Measurements from ENCODE around the gene HERC5.
"Not testable (repeated sequence)": the region's sequence is repeated elsewhere in the genome, so short reads cannot be mapped to it uniquely, and the experiment has no call there.

HERC5 gene

GRCh38 chr4:88456670-88457306, at the start of gene HERC5:
Gene HERC5, plus strand, starts transcription at chr4:88457119. Its CDS starts 151 bp downstream, at chr4:88457270.
- DNase-seq (ENCODE audit: low read depth), result peak; percentile 91

- DNase-seq (ENCODE audit: low read depth), result no peak
Observed at GRCh38 chr4:88409206-88409605, 47.7 kb upstream of the HERC5 start.

- DNase-seq (ENCODE audit: low read depth), result no peak
Observed at GRCh38 chr4:88409789-88410188, 47.1 kb upstream of the HERC5 start.

GRCh38 chr4:88411491-88412096, 45.3 kb upstream of the HERC5 start:
- DNase-seq (ENCODE audit: low read depth), result no peak

GRCh38 chr4:88413801-88414200, 43.1 kb upstream of the HERC5 start:
- DNase-seq (ENCODE audit: low read depth), result no peak

GRCh38 chr4:88414755-88415154, 42.2 kb upstream of the HERC5 start:
- no peak for DNase-seq (ENCODE audit: low read depth)

GRCh38 chr4:88415982-88416381, 40.9 kb upstream of the HERC5 start:
- no peak for DNase-seq (ENCODE audit: low read depth)

GRCh38 chr4:88418411-88418810, 38.5 kb upstream of the HERC5 start:
- DNase-seq (ENCODE audit: low read depth), result no peak

- no peak for DNase-seq (ENCODE audit: low read depth)
Observed at GRCh38 chr4:88419874-88420273, 37.0 kb upstream of the HERC5 start.

GRCh38 chr4:88420844-88421243, 36.1 kb upstream of the HERC5 start:
- no peak for DNase-seq (ENCODE audit: low read depth)

GRCh38 chr4:88422403-88422802, 34.5 kb upstream of the HERC5 start:
- no peak for DNase-seq (ENCODE audit: low read depth)

- no peak for DNase-seq (ENCODE audit: low read depth)
Observed at GRCh38 chr4:88429401-88429800, 27.5 kb upstream of the HERC5 start.

GRCh38 chr4:88435987-88436693, 20.8 kb upstream of the HERC5 start:
- no peak for DNase-seq (ENCODE audit: low read depth)

GRCh38 chr4:88437873-88438272, 19.0 kb upstream of the HERC5 start:
- DNase-seq (ENCODE audit: low read depth), result not testable (repeated sequence)

- no peak for DNase-seq (ENCODE audit: low read depth)
Observed at GRCh38 chr4:88439161-88439760, 17.7 kb upstream of the HERC5 start.

- no peak for DNase-seq (ENCODE audit: low read depth)
Observed at GRCh38 chr4:88440146-88440545, 16.8 kb upstream of the HERC5 start.

- peak; percentile 43 for DNase-seq (ENCODE audit: low read depth)
Observed at GRCh38 chr4:88441696-88442095, 15.2 kb upstream of the HERC5 start.

GRCh38 chr4:88442689-88443191, 14.2 kb upstream of the HERC5 start:
- no peak for DNase-seq (ENCODE audit: low read depth)

GRCh38 chr4:88443486-88443885, 13.4 kb upstream of the HERC5 start:
- no peak for DNase-seq (ENCODE audit: low read depth)

- no peak for DNase-seq (ENCODE audit: low read depth)
Observed at GRCh38 chr4:88445252-88445651, 11.7 kb upstream of the HERC5 start.

- no peak for DNase-seq (ENCODE audit: low read depth)
Observed at GRCh38 chr4:88446124-88446523, 10.8 kb upstream of the HERC5 start.

- DNase-seq (ENCODE audit: low read depth), result no peak
Observed at GRCh38 chr4:88447371-88448095, 9.4 kb upstream of the HERC5 start.
